HG03342 (cell line): ENCODE measurements around the gene CCDC78.
"Not testable (repeated sequence)": the region's sequence is repeated elsewhere in the genome, so short reads cannot be mapped to it uniquely, and the experiment has no call there.

Experiments
- ATAC-seq: cut with Tn5 transposase; IDR thresholded peaks from one replicate; pipeline ENCODE4 v1.9.1; 2021; ENCODE audit warnings: mild to moderate bottlenecking, moderate library complexity; ENCODE audit not compliant: unreplicated experiment

The CCDC78 gene

GRCh38 chr16:695355-696089 lies 30.7 kb downstream of the CCDC78 start:
- no peak for ATAC-seq

- ATAC-seq = no peak
These were observed 31.3 kb downstream of the CCDC78 start for GRCh38 chr16:694863-695354.

- ATAC-seq = no peak
These were observed 31.9 kb downstream of the CCDC78 start for GRCh38 chr16:694187-694862.

GRCh38 chr16:693766-694165 lies 32.5 kb downstream of the CCDC78 start:
- ATAC-seq = no peak

- no peak for ATAC-seq
These were observed 32.9 kb downstream of the CCDC78 start for GRCh38 chr16:693364-693763.

GRCh38 chr16:692356-693108 lies 33.7 kb downstream of the CCDC78 start:
- ATAC-seq = no peak

- ATAC-seq = not testable (repeated sequence)
These were observed 35.0 kb downstream of the CCDC78 start for GRCh38 chr16:691242-691641.

- no peak for ATAC-seq
These were observed 36.9 kb downstream of the CCDC78 start for GRCh38 chr16:689175-689897.

GRCh38 chr16:687499-687898 lies 38.7 kb downstream of the CCDC78 start:
- no peak for ATAC-seq

- no peak for ATAC-seq
These were observed 39.6 kb downstream of the CCDC78 start for GRCh38 chr16:686459-687260.

- no peak for ATAC-seq
These were observed 40.3 kb downstream of the CCDC78 start for GRCh38 chr16:685967-686366.

GRCh38 chr16:684961-685696 lies 41.1 kb downstream of the CCDC78 start:
- ATAC-seq = no peak

GRCh38 chr16:684071-684794 lies 42.0 kb downstream of the CCDC78 start, which contains the start of gene JMJD8:
JMJD8 (minus strand) TSS chr16:684334; CDS start chr16:684319, 15 bp downstream.
- peak; percentile 61 for ATAC-seq

GRCh38 chr16:683396-684070 lies 42.7 kb downstream of the CCDC78 start:
- no peak for ATAC-seq

- no peak for ATAC-seq
These were observed 43.5 kb downstream of the CCDC78 start for GRCh38 chr16:682493-683395.

GRCh38 chr16:681746-682427 lies 44.4 kb downstream of the CCDC78 start:
- no peak for ATAC-seq
